NB4 (cell line): ENCODE results near the gene CTRB1.

Source experiments
- POLR2A ChIP-seq: IDR thresholded peaks from 2 replicates; pipeline ENCODE4 v1.6.1; 2011; ENCODE audit warnings: mild to moderate bottlenecking; ENCODE audit not compliant: insufficient read length; ENCODE audit errors: extremely low read depth
- TF ChIP-seq, protein P1 (sequence below): IDR thresholded peaks from 2 replicates; pipeline ENCODE4 v1.6.1; 2011; ENCODE audit warnings: low read depth, low read length
- TF ChIP-seq, protein P2 (sequence below): IDR thresholded peaks from one replicate; pipeline ENCODE4 v1.5.1; 2012; ENCODE audit warnings: low read depth, low read length

DNA sequence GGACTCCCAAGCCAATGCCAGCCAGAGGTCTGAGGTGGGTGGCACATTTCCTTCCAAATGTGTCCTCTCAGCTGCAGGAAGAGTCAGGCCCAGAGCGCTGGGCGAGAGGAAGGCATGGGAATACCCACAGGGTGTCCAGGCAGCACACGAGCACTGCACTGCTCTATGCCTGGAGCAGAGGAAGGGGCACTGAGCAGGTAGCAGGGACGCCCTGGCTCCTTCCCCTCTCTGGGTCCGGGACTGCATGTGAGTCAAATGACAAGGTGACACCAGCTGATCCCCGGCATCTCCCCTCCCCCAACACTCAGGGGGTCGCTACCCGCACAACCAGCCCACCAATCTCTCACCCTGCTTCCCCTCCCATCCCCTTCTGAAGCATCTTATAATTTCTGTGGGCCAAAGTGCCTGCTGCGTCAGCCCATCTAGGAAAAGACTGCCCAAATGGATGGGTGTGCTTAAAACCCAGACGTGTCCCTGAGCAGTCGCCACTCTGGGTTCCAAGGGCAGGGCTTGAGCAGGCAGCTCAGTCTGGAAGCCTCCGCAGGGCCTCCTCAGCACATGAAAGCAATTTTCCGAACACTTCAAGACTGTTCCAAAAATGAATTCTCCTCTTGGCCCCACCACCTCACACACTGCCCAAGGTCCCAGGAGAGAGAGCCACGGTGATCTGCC, 44.6 kb downstream of the CTRB1 start:
- TF ChIP-seq, protein P1, sequence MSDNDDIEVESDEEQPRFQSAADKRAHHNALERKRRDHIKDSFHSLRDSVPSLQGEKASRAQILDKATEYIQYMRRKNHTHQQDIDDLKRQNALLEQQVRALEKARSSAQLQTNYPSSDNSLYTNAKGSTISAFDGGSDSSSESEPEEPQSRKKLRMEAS = no peak
- no peak for TF ChIP-seq POLR2A
- TF ChIP-seq, protein P2, sequence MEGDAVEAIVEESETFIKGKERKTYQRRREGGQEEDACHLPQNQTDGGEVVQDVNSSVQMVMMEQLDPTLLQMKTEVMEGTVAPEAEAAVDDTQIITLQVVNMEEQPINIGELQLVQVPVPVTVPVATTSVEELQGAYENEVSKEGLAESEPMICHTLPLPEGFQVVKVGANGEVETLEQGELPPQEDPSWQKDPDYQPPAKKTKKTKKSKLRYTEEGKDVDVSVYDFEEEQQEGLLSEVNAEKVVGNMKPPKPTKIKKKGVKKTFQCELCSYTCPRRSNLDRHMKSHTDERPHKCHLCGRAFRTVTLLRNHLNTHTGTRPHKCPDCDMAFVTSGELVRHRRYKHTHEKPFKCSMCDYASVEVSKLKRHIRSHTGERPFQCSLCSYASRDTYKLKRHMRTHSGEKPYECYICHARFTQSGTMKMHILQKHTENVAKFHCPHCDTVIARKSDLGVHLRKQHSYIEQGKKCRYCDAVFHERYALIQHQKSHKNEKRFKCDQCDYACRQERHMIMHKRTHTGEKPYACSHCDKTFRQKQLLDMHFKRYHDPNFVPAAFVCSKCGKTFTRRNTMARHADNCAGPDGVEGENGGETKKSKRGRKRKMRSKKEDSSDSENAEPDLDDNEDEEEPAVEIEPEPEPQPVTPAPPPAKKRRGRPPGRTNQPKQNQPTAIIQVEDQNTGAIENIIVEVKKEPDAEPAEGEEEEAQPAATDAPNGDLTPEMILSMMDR = no peak
